Erythroblast (primary cell): ENCODE measurements around the gene GPR162.

ENCODE experiments used
- GATA1 ChIP-seq: IDR thresholded peaks from 2 replicates; pipeline ENCODE4 v1.6.1; 2011; ENCODE audit warnings: low read depth, mild to moderate bottlenecking, control low read depth, low read length, moderate library complexity
- POLR2A ChIP-seq: IDR thresholded peaks from 2 replicates; pipeline ENCODE4 v1.6.1; 2011; ENCODE audit warnings: mild to moderate bottlenecking, low read length

- TF ChIP-seq POLR2A, result no peak
- TF ChIP-seq GATA1, result no peak
These were observed 27.8 kb downstream of the GPR162 start for GRCh38 chr12:6849427-6849826.
